ENCODE data around the gene PAM. TPM values are rescaled to one million over a fixed set of nuclear protein-coding genes. Genes with fewer than 3 reads are reported as not detected.
A peak's percentile ranks its signal among the peaks of the same experiment; 100 is the strongest.

Gene PAM
- total RNA-seq, 4 donors from 2014 or later: 73.0 to 181 (median 138) TPM

- peak; percentile 11 for DNase-seq
- intact Hi-C loops (cut with DNase I; ENCODE audit: low total_unique reads): no loop called here
- H3K27me3 ChIP-seq: peaks cover 10% of the 10 kb centered on the region
Measured at GRCh38 chr5:102863058-102863457, 108.0 kb downstream of the PAM start.

GRCh38 chr5:102863764-102864560 lies 108.9 kb downstream of the PAM start:
- in situ Hi-C loops (cut with MboI; ENCODE audit: low pct_ligation_motif_present in 1 of 4, low pct_unique_long_range_greater_than_20kb in 1 of 4, low sequenced_read_pairs in 3 of 4): no loop called here

More at GRCh38 chr5:102863058-102863457, 108.0 kb downstream of the PAM start:
- H3K36me3 ChIP-seq: no peaks in the 10 kb centered on the region
- H3K9me3 ChIP-seq: no peaks in the 10 kb centered on the region
- H3K4me1 ChIP-seq: peaks cover 5 to 50% (median 24%) of the 10 kb centered on the region in 4 donors
- in situ Hi-C loops (cut with MboI; ENCODE audit: low pct_ligation_motif_present in 1 of 4, low pct_unique_long_range_greater_than_20kb in 1 of 4, low sequenced_read_pairs in 3 of 4): no loop called here
- no peak overlapping the region for H3K27ac ChIP-seq
- no peak for TF ChIP-seq EP300 (IDR thresholded peaks at IDR 0.05; ENCODE audit: low read depth)
- no peak overlapping the region for H3K4me3 ChIP-seq

GRCh38 chr5:102865171-102865509 lies 110.0 kb downstream of the PAM start:
- Histone ChIP-seq H3K4me1 (peaks cover 5 to 54% (median 24%) of the 10 kb centered on the region in 4 donors), H3K27me3 (peaks cover 10% of the 10 kb centered on the region), H3K27ac (peak overlapping the region; percentile 79 to 85 (median 84)), H3K9me3 (no peaks in the 10 kb centered on the region), H3K36me3 (no peaks in the 10 kb centered on the region), H3K4me3 (peak overlapping the region in 3 of 4 donors; percentile 45 to 74 (median 64))
- intact Hi-C loops (cut with DNase I; ENCODE audit: low total_unique reads) (no loop called here), in situ Hi-C loops (cut with MboI; ENCODE audit: low pct_ligation_motif_present in 1 of 4, low pct_unique_long_range_greater_than_20kb in 1 of 4, low sequenced_read_pairs in 3 of 4) (no loop called here)
- no peak for DNase-seq
- TF ChIP-seq, protein P1, sequence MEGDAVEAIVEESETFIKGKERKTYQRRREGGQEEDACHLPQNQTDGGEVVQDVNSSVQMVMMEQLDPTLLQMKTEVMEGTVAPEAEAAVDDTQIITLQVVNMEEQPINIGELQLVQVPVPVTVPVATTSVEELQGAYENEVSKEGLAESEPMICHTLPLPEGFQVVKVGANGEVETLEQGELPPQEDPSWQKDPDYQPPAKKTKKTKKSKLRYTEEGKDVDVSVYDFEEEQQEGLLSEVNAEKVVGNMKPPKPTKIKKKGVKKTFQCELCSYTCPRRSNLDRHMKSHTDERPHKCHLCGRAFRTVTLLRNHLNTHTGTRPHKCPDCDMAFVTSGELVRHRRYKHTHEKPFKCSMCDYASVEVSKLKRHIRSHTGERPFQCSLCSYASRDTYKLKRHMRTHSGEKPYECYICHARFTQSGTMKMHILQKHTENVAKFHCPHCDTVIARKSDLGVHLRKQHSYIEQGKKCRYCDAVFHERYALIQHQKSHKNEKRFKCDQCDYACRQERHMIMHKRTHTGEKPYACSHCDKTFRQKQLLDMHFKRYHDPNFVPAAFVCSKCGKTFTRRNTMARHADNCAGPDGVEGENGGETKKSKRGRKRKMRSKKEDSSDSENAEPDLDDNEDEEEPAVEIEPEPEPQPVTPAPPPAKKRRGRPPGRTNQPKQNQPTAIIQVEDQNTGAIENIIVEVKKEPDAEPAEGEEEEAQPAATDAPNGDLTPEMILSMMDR (IDR thresholded peaks at IDR 0.05): no peak
- WGBS, 2 donors (ENCODE audit: low coverage in 1 of 2): 23 to 44% methylated on average over 3 of the region's 3 CpGs

More at GRCh38 chr5:102863764-102864560, 108.9 kb downstream of the PAM start:
- H3K36me3 ChIP-seq: no peaks in the 10 kb centered on the region
- peaks cover 10% of the 10 kb centered on the region for H3K27me3 ChIP-seq
- intact Hi-C loops (cut with DNase I; ENCODE audit: low total_unique reads): no loop called here
- no peaks in the 10 kb centered on the region for H3K9me3 ChIP-seq
- peaks cover 5 to 54% (median 24%) of the 10 kb centered on the region in 4 donors for H3K4me1 ChIP-seq
- peak overlapping the region in 2 of 4 donors; percentile 38 to 84 for H3K27ac ChIP-seq
- no peak overlapping the region for H3K4me3 ChIP-seq
- TF ChIP-seq POLR2AphosphoS5 (IDR thresholded peaks at IDR 0.05) (no peak), POLR2A (IDR thresholded peaks at IDR 0.05) (no peak), EP300 (IDR thresholded peaks at IDR 0.05; ENCODE audit: low read depth) (no peak)
- TF ChIP-seq, protein P1 (IDR thresholded peaks at IDR 0.05): no peak
- DNase-seq: no peak

- H3K27me3 ChIP-seq: peaks cover 10% of the 10 kb centered on the region
- TF ChIP-seq, protein P1 (IDR thresholded peaks at IDR 0.05): no peak
- TF ChIP-seq POLR2A (IDR thresholded peaks at IDR 0.05) (no peak), POLR2AphosphoS5 (IDR thresholded peaks at IDR 0.05) (no peak), EP300 (IDR thresholded peaks at IDR 0.05; ENCODE audit: low read depth) (no peak)
- no peaks in the 10 kb centered on the region for H3K36me3 ChIP-seq
- H3K4me3 ChIP-seq: peak overlapping the region; percentile 45 to 74 (median 59)
- no peaks in the 10 kb centered on the region for H3K9me3 ChIP-seq
- in situ Hi-C loops (cut with MboI; ENCODE audit: low pct_ligation_motif_present in 1 of 4, low pct_unique_long_range_greater_than_20kb in 1 of 4, low sequenced_read_pairs in 3 of 4) (no loop called here), intact Hi-C loops (cut with DNase I; ENCODE audit: low total_unique reads) (no loop called here)
- 3 to 16% methylated on average over 3 to 51 of the region's 54 CpGs for WGBS, 2 donors (ENCODE audit: low coverage in 1 of 2)
- peaks cover 5 to 54% (median 24%) of the 10 kb centered on the region in 4 donors for H3K4me1 ChIP-seq
- DNase-seq: peak; percentile 41
- H3K27ac ChIP-seq: peak overlapping the region; percentile 79 to 85 (median 84)
Measured at GRCh38 chr5:102865510-102866236, 110.6 kb downstream of the PAM start.

Data from transverse colon (tissue), 4 donors.